K562 (cell line): ENCODE results near the gene PDE6D. TPM values are rescaled to one million over a fixed set of nuclear protein-coding genes. Genes with fewer than 3 reads are reported as not detected.

Experiments
- ATAC-seq: fragments of 200-7000 bp; cut with Tn5 transposase; 3 replicates; pipeline ENCODE4 v1.9.1; 2020; ENCODE audit warnings: moderate library complexity
- BruUV-seq: library from RNA; stranded (reverse); fragments of 400-500 nt; replicated peaks from 2 replicates; lab custom pipeline; 2021; lab: Mats Ljungman, UMichigan
- CTCF ChIA-PET: fragments of 300-600 bp; formaldehyde crosslinking; extraction: SDS; loops from one replicate; lab custom pipeline; 2021; ENCODE audit warnings: low intra/inter-chr PET ratio; lab: Yijun Ruan, JAX
- POLR2A ChIA-PET: fragments of 300-600, 350-650 bp; sonication (Branson Sonifier 250); formaldehyde crosslinking; extraction: SDS; loops from one replicate; lab custom pipeline; 2021; ENCODE audit warnings: antibody characterized with exemption, inconsistent platforms; lab: Yijun Ruan, JAX
- DNase-seq, 4 experiments: peaks; one replicate each; pipeline versions ENCODE4 v3.0.0 to v3.0.0-alpha.2; 2011 to 2018; ENCODE audit warnings: low spot score in 3 of 4, mixed read lengths in 3 of 4; ENCODE audit errors: extremely low read depth in 1 of 4
- FAIRE-seq: peaks from 2 replicates; lab custom pipeline; 2011; peaks lifted over from hg19 to GRCh38; lab: Jason Lieb, UNC
- H2AFZ ChIP-seq: 2 replicates; pipeline ENCODE4 v1.6.0; 2011; ENCODE audit warnings: low read depth, low read length, control low read depth, inconsistent platforms
- H3K27ac ChIP-seq: fragments of 200-600 bp; 3 replicates; pipeline ENCODE4 v1.8.0; 2011; ENCODE audit warnings: low read depth, mild to moderate bottlenecking, control low read depth, inconsistent platforms, low read length, moderate library complexity, mixed read lengths; ENCODE audit errors: extremely low read depth
- H3K27me3 ChIP-seq, 2 experiments: fragments of 300-600 bp in 1 of 2; 2 replicates in 1 of 2; 3 replicates in 1 of 2; pipeline versions ENCODE4 v1.6.0 to v1.8.0; 2011; ENCODE audit warnings: inconsistent platforms in 2 of 2, low read length in 2 of 2, mild to moderate bottlenecking in 1 of 2, mixed read lengths in 1 of 2, moderate library complexity in 1 of 2; ENCODE audit not compliant: control insufficient read depth in 2 of 2, insufficient read depth in 2 of 2
- H3K36me3 ChIP-seq: fragments of 300-600 bp; 3 replicates; pipeline ENCODE4 v1.8.0; 2011; ENCODE audit warnings: mild to moderate bottlenecking, low read length, inconsistent platforms; ENCODE audit not compliant: control insufficient read depth, insufficient read depth
- H3K4me1 ChIP-seq, 2 experiments: fragments of 200-600 bp in 1 of 2; replicated peaks in 1 of 2; 2 replicates in 1 of 2; 3 replicates in 1 of 2; pipeline versions ENCODE4 v1.5.1 to v1.8.0; 2011; ENCODE audit warnings: inconsistent platforms in 2 of 2, low read length in 2 of 2, mild to moderate bottlenecking in 1 of 2, mixed read lengths in 1 of 2, moderate library complexity in 1 of 2; ENCODE audit not compliant: control insufficient read depth in 2 of 2, insufficient read depth in 2 of 2
- H3K4me2 ChIP-seq: 2 replicates; pipeline ENCODE4 v1.6.1; 2011; ENCODE audit warnings: low read length, control low read depth, inconsistent platforms, mixed read lengths; ENCODE audit not compliant: insufficient read depth
- H3K4me3 ChIP-seq: fragments of 200-600 bp; sonication (generic), shearing (Covaris generic); 2 replicates; pipeline ENCODE4 v1.5.1; 2016; ENCODE audit warnings: control low read depth, inconsistent platforms
- H3K79me2 ChIP-seq: fragments of 200-600 bp; 3 replicates; pipeline ENCODE4 v1.8.0; 2011; ENCODE audit warnings: low read length, inconsistent platforms; ENCODE audit not compliant: control insufficient read depth, insufficient read depth
- H3K9ac ChIP-seq, 2 experiments: 2 replicates each; pipeline versions ENCODE4 v1.6.0 to v1.6.1; 2011; ENCODE audit warnings: low read depth in 2 of 2, low read length in 2 of 2, control low read depth in 1 of 2, inconsistent platforms in 1 of 2, mild to moderate bottlenecking in 1 of 2, mixed read lengths in 1 of 2; ENCODE audit not compliant: insufficient read depth in 1 of 2
- H3K9me1 ChIP-seq: one replicate; pipeline ENCODE4 v1.6.0; 2011; ENCODE audit warnings: inconsistent platforms, mild to moderate bottlenecking, low read length, moderate library complexity; ENCODE audit not compliant: control insufficient read depth, insufficient read depth
- H3K9me3 ChIP-seq: replicated peaks from 2 replicates; pipeline ENCODE4 v1.5.1; 2011; ENCODE audit warnings: low read depth, low read length, inconsistent platforms; ENCODE audit not compliant: control insufficient read depth, insufficient read depth
- H4K20me1 ChIP-seq: replicated peaks from 2 replicates; pipeline ENCODE4 v1.6.1; 2011; ENCODE audit warnings: low read length, inconsistent platforms, mixed read lengths; ENCODE audit not compliant: control insufficient read depth, insufficient read depth
- BCOR ChIP-seq: fragments of 450-650 bp; IDR thresholded peaks from 2 replicates; pipeline ENCODE4 v1.6.1; 2016
- COPS2 ChIP-seq: fragments of 450-650 bp; conservative IDR thresholded peaks from 2 replicates; pipeline ENCODE4 v1.6.1; 2016; ENCODE audit warnings: mild to moderate bottlenecking, moderate library complexity
- DMBX1 ChIP-seq: fragments of 250-450 bp; sonication (Bioruptor Pico); IDR thresholded peaks from 2 replicates; pipeline ENCODE4 v1.8.0; 2022; ENCODE audit warnings: inconsistent platforms, mild to moderate bottlenecking, moderate library complexity, borderline replicate concordance
- ESRRB ChIP-seq: fragments of 250-450 bp; sonication (Bioruptor Pico); IDR thresholded peaks from 2 replicates; pipeline ENCODE4 v1.5.0; 2020; ENCODE audit warnings: mild to moderate bottlenecking, moderate library complexity, borderline replicate concordance
- FOXP4 ChIP-seq: sonication (generic); formaldehyde crosslinking; IDR thresholded peaks from 2 replicates; pipeline ENCODE4 v1.8.0; 2022; ENCODE audit warnings: mild to moderate bottlenecking, missing genetic modification reagents, borderline replicate concordance
- MED1 ChIP-seq: sonication (generic); formaldehyde crosslinking; IDR thresholded peaks from 2 replicates; pipeline ENCODE4 v1.8.1; 2023; ENCODE audit warnings: missing genetic modification reagents, borderline replicate concordance
- NELFE ChIP-seq: IDR thresholded peaks from 2 replicates; pipeline ENCODE4 v1.6.1; 2011; ENCODE audit warnings: mild to moderate bottlenecking; ENCODE audit not compliant: insufficient read depth, insufficient read length
- PYGO2 ChIP-seq: fragments of 450-650 bp; IDR thresholded peaks from 2 replicates; pipeline ENCODE4 v1.6.1; 2016; ENCODE audit warnings: mild to moderate bottlenecking, missing genetic modification characterization, moderate library complexity, missing compliant biosample characterization
- TRIM24 ChIP-seq, 2 experiments: fragments of 450-650 bp; IDR thresholded peaks; 2 replicates each; pipeline ENCODE4 v1.6.1; 2016
- TRIM25 ChIP-seq: fragments of 450-650 bp; IDR thresholded peaks from 2 replicates; pipeline ENCODE4 v1.7.0; 2016; ENCODE audit warnings: borderline replicate concordance
- U2AF2 ChIP-seq: fragments of 200-400 bp; formaldehyde crosslinking; optimal IDR thresholded peaks from 2 replicates; pipeline ENCODE3; 2017; ENCODE audit warnings: low read depth, mild to moderate bottlenecking, low read length
- ZNF282 ChIP-seq: sonication (generic); formaldehyde crosslinking; IDR thresholded peaks from 2 replicates; pipeline ENCODE4 v1.8.1; 2023; ENCODE audit warnings: missing genetic modification reagents
- ZNF316 ChIP-seq: fragments of 450-650 bp; IDR thresholded peaks from 2 replicates; pipeline ENCODE4 v1.6.1; 2016
- ZNF561 ChIP-seq: fragments of 450-650 bp; formaldehyde crosslinking; conservative IDR thresholded peaks from 2 replicates; pipeline ENCODE4 v1.4.0; 2020; ENCODE audit warnings: mild to moderate bottlenecking, moderate library complexity
- ZNF740 ChIP-seq, 3 experiments: fragments of 200-800 bp in 1 of 3; sonication (Bioruptor generic) in 1 of 3; sonication (generic) in 1 of 3; formaldehyde crosslinking in 1 of 3; IDR thresholded peaks; 2 replicates each; pipeline versions ENCODE4 v1.6.1 to v1.8.0; 2016 to 2022; ENCODE audit warnings: mild to moderate bottlenecking in 2 of 3, missing compliant biosample characterization in 2 of 3, missing genetic modification characterization in 2 of 3, missing genetic modification reagents in 1 of 3
- ZNF75A ChIP-seq: fragments of 450-650 bp; formaldehyde crosslinking; IDR thresholded peaks from 2 replicates; pipeline ENCODE4 v1.4.0; 2020; ENCODE audit warnings: mild to moderate bottlenecking
- WGBS: fragments of 100-300 bp; shearing (Covaris generic); methylation state at CpG from one replicate; pipeline ENCODE4 v1.1.6; 2016; ENCODE audit warnings: low coverage, mixed read lengths; ENCODE audit not compliant: insufficient coverage; ENCODE audit errors: missing lambda C conversion rate; 5-methylcytosine and 5-hydroxymethylcytosine counted together
- in situ Hi-C: fragments of 300-500 bp; cut with MboI; formaldehyde crosslinking; loops from 4 replicates; pipeline ENCODE4 v1.15.0; 2018; ENCODE audit warnings: inconsistent platforms, mixed read lengths
- intact Hi-C: fragments of 100-400 bp; cut with micrococcal nuclease; formaldehyde crosslinking; loops from 2 replicates; pipeline ENCODE4 v1.14.2; 2022
- polyA plus RNA-seq, 8 experiments: library from polyadenylated mRNA; depleted of rRNA in 4 of 8; stranded (reverse) in 5 of 8; unstranded in 3 of 8; fragments of >200 nt; fragmentation: Nextera tagmentation in 2 of 8; fragmentation: Illumina TruSeq in 1 of 8; extraction: Ambion mirVana in 2 of 8; extraction: Trizol in 1 of 8; gene quantifications; 2 replicates each; pipeline versions ENCODE4 v1.2.1 to v1.2.3, GENCODE V29; 2011 to 2014; ENCODE audit warnings: inconsistent platforms in 1 of 8, missing spikeins in 1 of 8
- total RNA-seq, 7 experiments: library from RNA; depleted of rRNA in 6 of 7; stranded (reverse); fragments of >200 nt in 6 of 7; fragmentation: Illumina TruSeq in 2 of 7; extraction: Trizol in 2 of 7; gene quantifications; 2 replicates each; pipeline versions ENCODE4 v1.2.1 to v1.2.3, GENCODE V29; 2011 to 2021; ENCODE audit warnings: low replicate concordance in 1 of 7

Gene PDE6D
- total and polyA plus RNA-seq, 9 of the 15 experiments (the other 6 are each of a cell fraction or from before 2014, with no cell fraction given): 0.65 to 11.6 (median 7.0) TPM

- no peak for TF ChIP-seq TRIM25
- no peak for TF ChIP-seq NELFE
- TF ChIP-seq ZNF740 (CRISPR knock-in tag; IDR thresholded peaks at IDR 0.05): no peak
- no peak for TF ChIP-seq ZNF740 (tag; IDR thresholded peaks at IDR 0.05)
- no peak for TF ChIP-seq ESRRB (CRISPR knock-in tag)
- TF ChIP-seq COPS2: no peak
- TF ChIP-seq TRIM24 (IDR thresholded peaks at IDR 0.05): no peak
- TF ChIP-seq DMBX1 (CRISPR knock-in tag): no peak
- no peak for TF ChIP-seq BCOR
- TF ChIP-seq MED1: no peak
- no peak for TF ChIP-seq PYGO2 (tag)
- TF ChIP-seq ZNF282 (CRISPR knock-in tag): no peak
- TF ChIP-seq FOXP4 (CRISPR knock-in tag): no peak
- no peak for TF ChIP-seq U2AF2
- TF ChIP-seq ZNF561 (CRISPR knock-in tag): no peak
- no peak for TF ChIP-seq ZNF316
- no peak for TF ChIP-seq ZNF75A (CRISPR knock-in tag)
- H3K9ac ChIP-seq: no peak overlapping the region
- POLR2A ChIA-PET: interaction anchor here (1.3 kb wide), 1 partner anchor 12 kb away, joined by 4 read pairs; no protein-coding TSS in a partner anchor
- 3% methylated on average over 8 of the region's 9 CpGs for WGBS
- DNase-seq (no peak), FAIRE-seq (no peak), ATAC-seq (no peak)
- H3K27ac ChIP-seq: no peak overlapping the region
- no peaks in the 10 kb centered on the region; the same call in 1 of the 2 replicates for H4K20me1 ChIP-seq
- no peak overlapping the region for H2AFZ ChIP-seq
- no peaks in the 10 kb centered on the region for H3K9me3 ChIP-seq
- in situ Hi-C loops (no loop called here), intact Hi-C loops (no loop called here)
- no peak overlapping the region for H3K4me2 ChIP-seq
- H3K9me1 ChIP-seq: no peaks in the 10 kb centered on the region
- CTCF ChIA-PET: no interaction called here
- H3K79me2 ChIP-seq: no peaks in the 10 kb centered on the region
- H3K4me1 ChIP-seq: no peaks in the 10 kb centered on the region
- no TSS peak for BruUV-seq
- no peaks in the 10 kb centered on the region for H3K36me3 ChIP-seq
- no peak overlapping the region for H3K4me3 ChIP-seq
- H3K27me3 ChIP-seq: peaks cover 5 to 6% of the 10 kb centered on the region in 2 experiments; a peak in 4 of 5 replicates
Observed at GRCh38 chr2:231743376-231744116, 37.5 kb downstream of the PDE6D start.
